ENCODE measurements around the gene KIAA1614.

GRCh38 chr1:180922631-180923015 lies 9.9 kb downstream of the KIAA1614 start:
- no peak for TF ChIP-seq CTCF (IDR thresholded peaks at IDR 0.05; ENCODE audit: low read depth, low read length)
- TF ChIP-seq POLR2A (IDR thresholded peaks at IDR 0.05; ENCODE audit: extremely low read depth, insufficient read length) = no peak
- no peak for TF ChIP-seq MYC (IDR thresholded peaks at IDR 0.05; ENCODE audit: low read depth, low read length)
- no peak for TF ChIP-seq MAX (IDR thresholded peaks at IDR 0.05; ENCODE audit: low read depth, low read length)

Data from NB4 (cell line).